ENCODE measurements around the gene NFKB2. TPM values are rescaled to one million over a fixed set of nuclear protein-coding genes. Genes with fewer than 3 reads are reported as not detected.

NFKB2 gene
- total RNA-seq, 2 experiments from 2014 or later: 240 to 256 TPM

- DNase-seq: peak in 1 of 14 experiments; percentile 52
- peak overlapping the region; percentile 34 for H3K4me3 Mint-ChIP-seq
- Histone ChIP-seq H3K36me3 (ENCODE audit: insufficient read depth, low read length) (peaks cover 55% of the 10 kb centered on the region), H3K4me1 (ENCODE audit: insufficient read depth, low read length) (peaks cover 48% of the 10 kb centered on the region), H3K4me3 (ENCODE audit: low read length) (no peak overlapping the region), H3K9me3 (ENCODE audit: control insufficient read depth in 1 of 2, insufficient read depth in 1 of 2, low read length in 2 of 2) (no peaks in the 10 kb centered on the region), H3K27ac (ENCODE audit: low read depth in 1 of 2, low read length in 2 of 2) (no peak overlapping the region), H3K27me3 (ENCODE audit: control insufficient read depth in 1 of 2, insufficient read depth in 2 of 2, low read length in 2 of 2) (no peaks in the 10 kb centered on the region)
- ATAC-seq (ENCODE audit: poor library complexity): no peak
- peaks cover 37% of the 10 kb centered on the region for H3K4me1 Mint-ChIP-seq (ENCODE audit: low read depth)
- peaks cover 4% of the 10 kb centered on the region for H3K27me3 Mint-ChIP-seq
- H3K36me3 Mint-ChIP-seq (ENCODE audit: low read depth): peaks cover 70% of the 10 kb centered on the region
- intact Hi-C loops (cut with DNase I, micrococcal nuclease): no loop called here
- TF ChIP-seq CTCF (IDR thresholded peaks at IDR 0.05): no peak
- no peaks in the 10 kb centered on the region for H3K9me3 Mint-ChIP-seq
- ChIA-PET CTCF (interaction anchor here (2.4 kb wide), 1 partner anchor 9 kb away, joined by 13 read pairs; no protein-coding TSS in a partner anchor), POLR2A (no interaction called here)
- peak overlapping the region; percentile 27 for H3K27ac Mint-ChIP-seq
These were observed 5.8 kb downstream of the NFKB2 start for GRCh38 chr10:102401342-102401654.

- H3K4me1 Mint-ChIP-seq (ENCODE audit: low read depth): peaks cover 34% of the 10 kb centered on the region
- TF ChIP-seq CTCF (IDR thresholded peaks at IDR 0.05): no peak
- intact Hi-C loops (cut with DNase I, micrococcal nuclease): no loop called here
- no peak overlapping the region for H3K4me3 ChIP-seq (ENCODE audit: low read length)
- no peak for ATAC-seq (ENCODE audit: poor library complexity)
- ChIA-PET POLR2A (no interaction called here), CTCF (no interaction called here)
- no peak overlapping the region for H3K27ac ChIP-seq (ENCODE audit: low read depth in 1 of 2, low read length in 2 of 2)
- peaks cover 64% of the 10 kb centered on the region for H3K36me3 Mint-ChIP-seq (ENCODE audit: low read depth)
- no peaks in the 10 kb centered on the region for H3K27me3 ChIP-seq (ENCODE audit: control insufficient read depth in 1 of 2, insufficient read depth in 2 of 2, low read length in 2 of 2)
- H3K27ac Mint-ChIP-seq: peak overlapping the region; percentile 27
- H3K27me3 Mint-ChIP-seq: peaks cover 4% of the 10 kb centered on the region
- peak in 1 of 14 experiments; percentile 8 for DNase-seq
- H3K4me3 Mint-ChIP-seq: peak overlapping the region; percentile 34
- H3K36me3 ChIP-seq (ENCODE audit: insufficient read depth, low read length): peaks cover 49% of the 10 kb centered on the region
- H3K9me3 Mint-ChIP-seq: no peaks in the 10 kb centered on the region
- peaks cover 42% of the 10 kb centered on the region for H3K4me1 ChIP-seq (ENCODE audit: insufficient read depth, low read length)
- H3K9me3 ChIP-seq (ENCODE audit: control insufficient read depth in 1 of 2, insufficient read depth in 1 of 2, low read length in 2 of 2): no peaks in the 10 kb centered on the region
These were observed 6.4 kb downstream of the NFKB2 start for GRCh38 chr10:102401735-102402511.

- DNase-seq: peak in 2 of 14 experiments; percentile 5 to 37
These were observed 7.0 kb downstream of the NFKB2 start for GRCh38 chr10:102402512-102402896.

More at GRCh38 chr10:102402512-102402896, 7.0 kb downstream of the NFKB2 start:
- Mint-ChIP-seq H3K27me3 (peaks cover 4% of the 10 kb centered on the region), H3K27ac (no peak overlapping the region), H3K9me3 (no peaks in the 10 kb centered on the region), H3K36me3 (ENCODE audit: low read depth) (peaks cover 62% of the 10 kb centered on the region), H3K4me1 (ENCODE audit: low read depth) (peaks cover 36% of the 10 kb centered on the region), H3K4me3 (no peak overlapping the region)
- Histone ChIP-seq H3K27ac (ENCODE audit: low read depth in 1 of 2, low read length in 2 of 2) (no peak overlapping the region), H3K27me3 (ENCODE audit: control insufficient read depth in 1 of 2, insufficient read depth in 2 of 2, low read length in 2 of 2) (no peaks in the 10 kb centered on the region), H3K9me3 (ENCODE audit: control insufficient read depth in 1 of 2, insufficient read depth in 1 of 2, low read length in 2 of 2) (no peaks in the 10 kb centered on the region), H3K4me3 (ENCODE audit: low read length) (no peak overlapping the region), H3K4me1 (ENCODE audit: insufficient read depth, low read length) (peaks cover 38% of the 10 kb centered on the region), H3K36me3 (ENCODE audit: insufficient read depth, low read length) (peaks cover 45% of the 10 kb centered on the region)
- intact Hi-C loops (cut with DNase I, micrococcal nuclease): no loop called here
- CTCF ChIA-PET: interaction anchor here (1.1 to 1.8 kb wide), 3 partner anchors 37 to 76 kb away, joined by 3 to 7 read pairs (median 5); no protein-coding TSS in a partner anchor
- ATAC-seq (ENCODE audit: poor library complexity): no peak
- POLR2A ChIA-PET: interaction anchor here (6.1 kb wide), 1 partner anchor 19 kb away, joined by 31 read pairs; the partner anchor contains the start of gene FBXL15
- TF ChIP-seq CTCF (IDR thresholded peaks at IDR 0.05): no peak
